ENCODE results near the gene STARD3. TPM values are rescaled to one million over a fixed set of nuclear protein-coding genes. Genes with fewer than 3 reads are reported as not detected.
"Not testable (repeated sequence)": the region's sequence is repeated elsewhere in the genome, so short reads cannot be mapped to it uniquely, and the experiment has no call there.

Gene STARD3
- total RNA-seq, 4 donors from 2014 or later: 51.7 to 156 (median 83.9) TPM

- Histone ChIP-seq H3K36me3 (no peaks in the 10 kb centered on the region), H3K27ac (no peak overlapping the region), H3K4me1 (peaks cover 26% of the 10 kb centered on the region), H3K27me3 (no peaks in the 10 kb centered on the region), H3K9me3 (no peaks in the 10 kb centered on the region), H3K4me3 (no peak overlapping the region)
- WGBS: 82% methylated on average over 3 of the region's 6 CpGs
- no peak for TF ChIP-seq POLR2A (IDR thresholded peaks at IDR 0.05)
- TF ChIP-seq POLR2AphosphoS5 (IDR thresholded peaks at IDR 0.05): no peak
- no peak for TF ChIP-seq EP300 (IDR thresholded peaks at IDR 0.05)
- DNase-seq (ENCODE audit: low spot score in 2 of 2): no peak
Measured at GRCh38 chr17:39696731-39697130, 59.8 kb downstream of the STARD3 start.

DNA sequence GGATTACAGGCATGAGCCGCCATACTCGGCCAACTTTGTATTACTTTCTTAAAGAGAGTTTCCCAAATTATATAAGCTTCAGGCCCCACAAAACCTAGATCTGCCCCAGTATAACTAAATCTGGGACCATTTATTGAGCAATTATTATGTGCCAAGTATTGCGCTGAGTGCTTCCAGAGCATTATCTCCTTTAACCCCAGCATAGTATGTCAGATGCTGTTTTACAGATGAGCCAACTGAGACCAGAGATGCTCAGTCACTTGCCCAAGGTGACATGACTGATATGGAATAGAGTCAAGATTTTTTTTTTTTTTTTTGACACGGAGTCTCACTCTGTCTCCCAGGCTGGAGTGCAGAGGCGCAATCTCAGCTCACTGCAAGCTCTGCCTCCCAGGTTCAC lies 61.0 kb downstream of the STARD3 start:
- TF ChIP-seq POLR2AphosphoS5 (IDR thresholded peaks at IDR 0.05): no peak
- TF ChIP-seq, protein P1, sequence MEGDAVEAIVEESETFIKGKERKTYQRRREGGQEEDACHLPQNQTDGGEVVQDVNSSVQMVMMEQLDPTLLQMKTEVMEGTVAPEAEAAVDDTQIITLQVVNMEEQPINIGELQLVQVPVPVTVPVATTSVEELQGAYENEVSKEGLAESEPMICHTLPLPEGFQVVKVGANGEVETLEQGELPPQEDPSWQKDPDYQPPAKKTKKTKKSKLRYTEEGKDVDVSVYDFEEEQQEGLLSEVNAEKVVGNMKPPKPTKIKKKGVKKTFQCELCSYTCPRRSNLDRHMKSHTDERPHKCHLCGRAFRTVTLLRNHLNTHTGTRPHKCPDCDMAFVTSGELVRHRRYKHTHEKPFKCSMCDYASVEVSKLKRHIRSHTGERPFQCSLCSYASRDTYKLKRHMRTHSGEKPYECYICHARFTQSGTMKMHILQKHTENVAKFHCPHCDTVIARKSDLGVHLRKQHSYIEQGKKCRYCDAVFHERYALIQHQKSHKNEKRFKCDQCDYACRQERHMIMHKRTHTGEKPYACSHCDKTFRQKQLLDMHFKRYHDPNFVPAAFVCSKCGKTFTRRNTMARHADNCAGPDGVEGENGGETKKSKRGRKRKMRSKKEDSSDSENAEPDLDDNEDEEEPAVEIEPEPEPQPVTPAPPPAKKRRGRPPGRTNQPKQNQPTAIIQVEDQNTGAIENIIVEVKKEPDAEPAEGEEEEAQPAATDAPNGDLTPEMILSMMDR (IDR thresholded peaks at IDR 0.05): no peak
- no peak for TF ChIP-seq EP300 (IDR thresholded peaks at IDR 0.05)
- TF ChIP-seq POLR2A (IDR thresholded peaks at IDR 0.05): no peak
- no peak for DNase-seq (ENCODE audit: low spot score in 2 of 2)
- Histone ChIP-seq H3K4me3 (no peak overlapping the region), H3K27me3 (no peaks in the 10 kb centered on the region), H3K4me1 (peaks cover 37% of the 10 kb centered on the region), H3K27ac (no peak overlapping the region), H3K36me3 (no peaks in the 10 kb centered on the region), H3K9me3 (no peaks in the 10 kb centered on the region)
- WGBS: 89% methylated on average over 5 of the region's 5 CpGs

DNA sequence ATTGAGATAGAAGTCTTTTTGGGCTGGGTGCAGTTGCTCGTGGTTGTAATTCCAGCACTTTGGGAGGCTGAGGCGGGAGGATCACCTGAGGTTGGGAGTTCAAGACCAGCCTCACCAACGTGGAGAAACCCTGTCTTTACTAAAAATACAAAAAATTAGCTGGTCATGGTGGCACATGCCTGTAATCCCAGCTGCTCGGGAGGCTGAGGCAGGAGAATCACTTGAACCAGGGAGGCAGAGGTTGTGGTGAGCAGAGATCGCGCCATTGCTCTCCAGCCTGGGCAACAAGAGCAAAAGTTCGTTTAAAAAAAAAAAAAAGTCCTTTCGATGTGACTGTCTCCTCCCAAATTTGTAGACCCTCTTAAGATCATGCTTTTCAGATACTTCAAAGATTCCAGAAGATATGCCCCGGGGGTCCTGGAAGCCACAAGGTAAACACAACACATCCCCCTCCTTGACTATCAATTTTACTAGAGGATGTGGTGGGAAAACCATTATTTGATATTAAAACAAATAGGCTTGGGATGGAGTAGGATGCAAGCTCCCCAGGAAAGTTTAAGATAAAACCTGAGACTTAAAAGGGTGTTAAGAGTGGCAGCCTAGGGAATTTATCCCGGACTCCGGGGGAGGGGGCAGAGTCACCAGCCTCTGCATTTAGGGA lies 62.3 kb downstream of the STARD3 start:
- H3K27me3 ChIP-seq; DNase-seq (ENCODE audit: low spot score in 2 of 2); H3K36me3 ChIP-seq; H3K9me3 ChIP-seq: not testable (repeated sequence)
- 41% methylated on average over 11 of the region's 11 CpGs for WGBS
- Histone ChIP-seq H3K4me1 (peaks cover 48% of the 10 kb centered on the region), H3K4me3 (peak overlapping the region; percentile 90), H3K27ac (peak overlapping the region; percentile 92)

DNA sequence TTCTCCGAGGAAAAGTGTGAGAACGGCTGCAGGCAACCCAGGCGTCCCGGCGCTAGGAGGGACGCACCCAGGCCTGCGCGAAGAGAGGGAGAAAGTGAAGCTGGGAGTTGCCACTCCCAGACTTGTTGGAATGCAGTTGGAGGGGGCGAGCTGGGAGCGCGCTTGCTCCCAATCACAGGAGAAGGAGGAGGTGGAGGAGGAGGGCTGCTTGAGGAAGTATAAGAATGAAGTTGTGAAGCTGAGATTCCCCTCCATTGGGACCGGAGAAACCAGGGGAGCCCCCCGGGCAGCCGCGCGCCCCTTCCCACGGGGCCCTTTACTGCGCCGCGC lies 62.8 kb downstream of the STARD3 start, which contains the start of gene ERBB2:
ERBB2 (plus strand) TSS at position 247 of the 330 bp plus-strand sequence. CDS start 175 bp downstream, outside the sequence.
- Histone ChIP-seq H3K4me3 (peak within 1 kb of the TSS; percentile 90), H3K27me3 (no peaks in the 10 kb centered on the region), H3K27ac (peak within 1 kb of the TSS; percentile 92), H3K36me3 (no peaks in the 10 kb centered on the region), H3K4me1 (peaks cover 53% of the 10 kb centered on the region), H3K9me3 (no peaks in the 10 kb centered on the region)
- TF ChIP-seq, protein P1 (IDR thresholded peaks at IDR 0.05): no peak
- no peak for DNase-seq (ENCODE audit: low spot score in 2 of 2)
- WGBS: 6% methylated on average over 12 of the region's 20 CpGs

DNA sequence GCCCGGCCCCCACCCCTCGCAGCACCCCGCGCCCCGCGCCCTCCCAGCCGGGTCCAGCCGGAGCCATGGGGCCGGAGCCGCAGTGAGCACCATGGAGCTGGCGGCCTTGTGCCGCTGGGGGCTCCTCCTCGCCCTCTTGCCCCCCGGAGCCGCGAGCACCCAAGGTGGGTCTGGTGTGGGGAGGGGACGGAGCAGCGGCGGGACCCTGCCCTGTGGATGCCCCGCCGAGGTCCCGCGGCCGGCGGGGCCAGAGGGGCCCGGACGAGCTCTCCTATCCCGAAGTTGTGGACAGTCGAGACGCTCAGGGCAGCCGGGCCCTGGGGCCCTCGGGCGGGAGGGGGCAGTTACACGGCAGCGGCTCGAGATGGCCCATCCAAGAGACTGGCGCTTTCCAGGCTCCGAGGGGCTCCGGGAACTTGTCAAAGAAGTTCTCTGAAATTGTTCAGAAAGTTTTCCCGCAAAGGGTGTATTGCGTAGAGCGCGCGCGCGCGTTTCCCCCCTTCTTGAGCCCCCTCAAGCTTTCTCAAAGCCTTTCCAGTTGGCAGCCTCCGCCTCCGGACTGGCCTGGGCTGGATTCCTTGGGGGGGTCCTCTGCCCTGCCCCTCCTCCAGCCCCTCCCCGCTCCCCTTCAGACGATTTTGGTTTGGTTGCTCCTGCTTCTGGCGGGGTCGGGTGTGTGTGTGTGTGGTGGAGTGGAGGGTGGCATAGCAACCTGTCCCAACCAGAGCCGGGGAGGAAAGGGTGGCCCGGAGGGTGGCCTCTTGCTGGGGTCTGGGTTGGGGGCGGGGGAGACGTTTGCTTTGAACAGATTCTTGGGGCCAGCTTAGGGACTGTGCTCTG lies 63.4 kb downstream of the STARD3 start:
- peak overlapping the region; percentile 90 for H3K4me3 ChIP-seq
- DNase-seq (ENCODE audit: low spot score in 2 of 2): no peak
- peaks cover 59% of the 10 kb centered on the region for H3K4me1 ChIP-seq
- 3% methylated on average over 18 of the region's 57 CpGs for WGBS
- H3K27me3 ChIP-seq: no peaks in the 10 kb centered on the region
- no peak for TF ChIP-seq EP300 (IDR thresholded peaks at IDR 0.05)
- no peak for TF ChIP-seq POLR2A (IDR thresholded peaks at IDR 0.05)
- TF ChIP-seq, protein P1 (IDR thresholded peaks at IDR 0.05): no peak
- TF ChIP-seq POLR2AphosphoS5 (IDR thresholded peaks at IDR 0.05): no peak
- peak overlapping the region; percentile 92 for H3K27ac ChIP-seq
- no peaks in the 10 kb centered on the region for H3K36me3 ChIP-seq
- H3K9me3 ChIP-seq: no peaks in the 10 kb centered on the region

DNA sequence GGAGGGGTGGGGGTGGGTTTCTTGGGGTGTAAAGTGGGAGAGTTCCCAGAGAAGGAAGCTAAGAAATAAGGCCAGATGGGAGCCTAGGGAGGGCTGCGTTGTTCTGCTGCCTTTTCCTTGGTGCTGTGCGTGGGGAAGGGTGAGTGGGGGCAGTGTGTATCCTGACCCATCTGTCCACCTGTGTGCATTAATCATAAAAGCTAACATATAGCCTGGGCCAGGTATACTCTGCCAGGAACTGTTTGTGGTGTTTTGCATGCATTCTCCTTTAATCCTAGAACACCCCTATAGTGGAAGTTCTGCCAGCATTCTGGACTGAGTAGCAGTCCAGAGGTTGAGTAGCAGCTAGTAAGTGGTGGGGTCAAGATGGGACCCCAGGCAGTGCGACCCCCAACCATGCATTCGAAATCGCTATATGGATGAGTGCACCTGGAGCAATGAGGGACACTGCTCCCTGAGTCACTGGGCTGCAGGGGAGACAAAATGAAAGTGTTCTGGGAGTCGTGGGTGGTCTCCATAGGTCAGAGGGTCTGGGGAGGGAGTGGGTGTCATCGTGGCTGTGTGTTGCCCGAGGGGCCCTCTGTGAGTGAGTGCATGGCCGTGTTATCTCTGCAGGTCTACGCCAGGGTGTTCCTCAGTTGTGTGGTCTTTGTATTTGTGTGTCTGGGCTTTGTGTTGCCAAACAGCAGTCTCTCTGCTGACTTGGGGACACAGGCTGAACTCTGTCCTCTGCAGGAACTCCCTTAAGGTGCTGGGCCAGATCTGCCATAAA lies 64.3 kb downstream of the STARD3 start:
- no peaks in the 10 kb centered on the region for H3K9me3 ChIP-seq
- peaks cover 67% of the 10 kb centered on the region for H3K4me1 ChIP-seq
- H3K36me3 ChIP-seq: no peaks in the 10 kb centered on the region
- H3K27ac ChIP-seq: peak overlapping the region; percentile 92
- H3K4me3 ChIP-seq: peak overlapping the region; percentile 90
- no peak for DNase-seq (ENCODE audit: low spot score in 2 of 2)
- TF ChIP-seq POLR2AphosphoS5 (IDR thresholded peaks at IDR 0.05) (no peak), POLR2A (IDR thresholded peaks at IDR 0.05) (no peak), EP300 (IDR thresholded peaks at IDR 0.05) (no peak)
- TF ChIP-seq, protein P1 (IDR thresholded peaks at IDR 0.05): no peak
- WGBS: 34% methylated on average over 10 of the region's 10 CpGs
- no peaks in the 10 kb centered on the region for H3K27me3 ChIP-seq
